CD4-positive, alpha-beta T cell (primary cell): ENCODE data around the gene GAREM2. TPM values are rescaled to one million over a fixed set of nuclear protein-coding genes. Genes with fewer than 3 reads are reported as not detected.

Experiments
- ATAC-seq: fragments of 200-7000 bp; cut with Tn5 transposase; one replicate; pipeline ENCODE4 v1.10.0; 2022; ENCODE audit warnings: mild to moderate bottlenecking; ENCODE audit not compliant: poor library complexity
- CTCF ChIA-PET: fragments of 350-600 bp; sonication (Branson Sonifier 250); formaldehyde crosslinking; loops from one replicate; lab custom pipeline; 2021; ENCODE audit warnings: antibody characterized with exemption, inconsistent platforms; lab: Charles Lee
- POLR2A ChIA-PET: fragments of 350-600 bp; sonication (Branson Sonifier 250); formaldehyde crosslinking; loops from one replicate; lab custom pipeline; 2021; ENCODE audit warnings: antibody characterized with exemption, inconsistent platforms; lab: Charles Lee
- DNase-seq, 14 experiments: peaks; one replicate each; pipeline ENCODE4 v3.0.0-alpha.2; 2013 to 2020; ENCODE audit warnings: mixed read lengths in 2 of 14
- H3K27ac ChIP-seq, 2 donors: one replicate each; pipeline versions ENCODE4 v1.5.1 to v1.7.0; 2013; ENCODE audit warnings: low read length in 2 of 2, low read depth in 1 of 2, mild to moderate bottlenecking in 1 of 2
- H3K27me3 ChIP-seq, 2 experiments: 1 replicate in 1 of 2; 2 replicates in 1 of 2; pipeline versions ENCODE4 v1.6.1 to v1.7.0; 2013; ENCODE audit warnings: low read length in 2 of 2, control low read depth in 1 of 2, mild to moderate bottlenecking in 1 of 2, moderate library complexity in 1 of 2; ENCODE audit not compliant: insufficient read depth in 2 of 2, control insufficient read depth in 1 of 2
- H3K36me3 ChIP-seq: one replicate; pipeline ENCODE4 v1.6.1; 2013; ENCODE audit warnings: low read length, control low read depth; ENCODE audit not compliant: insufficient read depth
- H3K4me1 ChIP-seq: one replicate; pipeline ENCODE4 v1.6.1; 2013; ENCODE audit warnings: low read length, control low read depth; ENCODE audit not compliant: insufficient read depth
- H3K4me3 ChIP-seq: one replicate; pipeline ENCODE4 v1.5.1; 2013; ENCODE audit warnings: mild to moderate bottlenecking, low read length, moderate library complexity
- H3K9me3 ChIP-seq, 2 experiments: 1 replicate in 1 of 2; 2 replicates in 1 of 2; pipeline versions ENCODE4 v1.6.1 to v1.7.0; 2013; ENCODE audit warnings: low read length in 2 of 2, mild to moderate bottlenecking in 2 of 2, control low read depth in 1 of 2, moderate library complexity in 1 of 2; ENCODE audit not compliant: control insufficient read depth in 1 of 2, insufficient read depth in 1 of 2
- H3K27ac Mint-ChIP-seq: one replicate; pipeline ENCODE4 v1.8.0; 2020; ENCODE audit warnings: mixed read lengths
- H3K27me3 Mint-ChIP-seq: one replicate; pipeline ENCODE4 v1.8.0; 2021; ENCODE audit warnings: mixed read lengths
- H3K36me3 Mint-ChIP-seq: one replicate; pipeline ENCODE4 v1.8.0; 2021; ENCODE audit warnings: low read depth, mixed read lengths
- H3K4me1 Mint-ChIP-seq: one replicate; pipeline ENCODE4 v1.8.0; 2021; ENCODE audit warnings: low read depth, mixed read lengths
- H3K4me3 Mint-ChIP-seq: one replicate; pipeline ENCODE4 v1.8.0; 2020; ENCODE audit warnings: mild to moderate bottlenecking, mixed read lengths
- H3K9me3 Mint-ChIP-seq: one replicate; pipeline ENCODE4 v1.8.0; 2020; ENCODE audit warnings: mixed read lengths
- CTCF ChIP-seq: fragments of 200-600 bp; IDR thresholded peaks from one replicate; pipeline ENCODE4 v1.8.0; 2022; ENCODE audit warnings: antibody characterized with exemption, mild to moderate bottlenecking
- intact Hi-C, 2 experiments: fragments of 100-400 bp; cut with DNase I in 1 of 2; cut with micrococcal nuclease in 1 of 2; formaldehyde crosslinking; loops; one replicate each; pipeline versions ENCODE4 v1.15.1 to v1.9.0; 2023 to 2025; cut with DNase I, micrococcal nuclease
- total RNA-seq, 174 experiments: library from RNA in 2 of 174; stranded (reverse) in 2 of 174; gene quantifications; one replicate each; pipeline ENCODE4 v1.2.3 and lab custom pipeline; 2021 to 2026

GAREM2 gene
- total RNA-seq, 2 experiments from 2014 or later: 4.3 to 7.3 TPM

GRCh38 chr2:26189123-26189522 lies 16.2 kb downstream of the GAREM2 start:
- ATAC-seq (no peak), DNase-seq (no peak)
- Mint-ChIP-seq H3K9me3 (no peaks in the 10 kb centered on the region), H3K27ac (peak overlapping the region; percentile 60), H3K27me3 (no peaks in the 10 kb centered on the region), H3K4me3 (no peak overlapping the region), H3K36me3 (peaks cover 41% of the 10 kb centered on the region), H3K4me1 (peaks cover 21% of the 10 kb centered on the region)
- Histone ChIP-seq H3K27me3 (no peaks in the 10 kb centered on the region), H3K36me3 (peaks cover 34% of the 10 kb centered on the region), H3K9me3 (no peaks in the 10 kb centered on the region), H3K4me1 (peaks cover 23% of the 10 kb centered on the region), H3K27ac (no peak overlapping the region), H3K4me3 (no peak overlapping the region)
- no peak for TF ChIP-seq CTCF
- ChIA-PET CTCF (no interaction called here), POLR2A (interaction anchor here (0.8 kb wide), 1 partner anchor 155 kb away, joined by 3 read pairs; the partner anchor contains the start of gene RAB10)
- intact Hi-C loops: loop anchor here in 1 of 2 experiments (5.0 to 10.0 kb wide), 4 partner anchors 53 to 1706 kb away; partner anchors contain the start of genes BABAM2, DTNB, HADHA and HADHB

- Histone ChIP-seq H3K4me3 (no peak overlapping the region), H3K27me3 (no peaks in the 10 kb centered on the region), H3K9me3 (no peaks in the 10 kb centered on the region), H3K27ac (no peak overlapping the region), H3K36me3 (peaks cover 41% of the 10 kb centered on the region), H3K4me1 (peaks cover 18% of the 10 kb centered on the region)
- intact Hi-C loops: loop anchor here in 1 of 2 experiments (5.0 to 10.0 kb wide), 4 partner anchors 53 to 1705 kb away; partner anchors contain the start of genes BABAM2, DTNB, HADHA and HADHB
- TF ChIP-seq CTCF: no peak
- no peaks in the 10 kb centered on the region for H3K27me3 Mint-ChIP-seq
- H3K27ac Mint-ChIP-seq: peak overlapping the region; percentile 60
- no peaks in the 10 kb centered on the region for H3K9me3 Mint-ChIP-seq
- DNase-seq (no peak), ATAC-seq (no peak)
- ChIA-PET CTCF (no interaction called here), POLR2A (no interaction called here)
- peaks cover 47% of the 10 kb centered on the region for H3K36me3 Mint-ChIP-seq
- H3K4me1 Mint-ChIP-seq: peaks cover 21% of the 10 kb centered on the region
- no peak overlapping the region for H3K4me3 Mint-ChIP-seq
Observed at GRCh38 chr2:26189751-26190150, 16.9 kb downstream of the GAREM2 start.

- Histone ChIP-seq H3K9me3 (no peaks in the 10 kb centered on the region), H3K4me1 (peaks cover 14% of the 10 kb centered on the region), H3K36me3 (peaks cover 47% of the 10 kb centered on the region), H3K4me3 (no peak overlapping the region), H3K27me3 (no peaks in the 10 kb centered on the region), H3K27ac (no peak overlapping the region)
- POLR2A ChIA-PET: no interaction called here
- Mint-ChIP-seq H3K27me3 (no peaks in the 10 kb centered on the region), H3K4me1 (peaks cover 19% of the 10 kb centered on the region), H3K27ac (no peak overlapping the region), H3K9me3 (no peaks in the 10 kb centered on the region), H3K4me3 (no peak overlapping the region), H3K36me3 (peaks cover 54% of the 10 kb centered on the region)
- DNase-seq: no peak
- CTCF ChIA-PET: no interaction called here
- intact Hi-C loops: no loop called here
- no peak for TF ChIP-seq CTCF
- ATAC-seq: no peak
Observed at GRCh38 chr2:26190369-26190768, 17.5 kb downstream of the GAREM2 start.
